GM19324 (cell line): ENCODE data around the gene PGM1.

Experiments used
- ATAC-seq: cut with Tn5 transposase; IDR thresholded peaks from one replicate; pipeline ENCODE4 v1.9.1; 2021; ENCODE audit warnings: mild to moderate bottlenecking, moderate library complexity; ENCODE audit not compliant: unreplicated experiment, low FRiP score

Gene PGM1

DNA sequence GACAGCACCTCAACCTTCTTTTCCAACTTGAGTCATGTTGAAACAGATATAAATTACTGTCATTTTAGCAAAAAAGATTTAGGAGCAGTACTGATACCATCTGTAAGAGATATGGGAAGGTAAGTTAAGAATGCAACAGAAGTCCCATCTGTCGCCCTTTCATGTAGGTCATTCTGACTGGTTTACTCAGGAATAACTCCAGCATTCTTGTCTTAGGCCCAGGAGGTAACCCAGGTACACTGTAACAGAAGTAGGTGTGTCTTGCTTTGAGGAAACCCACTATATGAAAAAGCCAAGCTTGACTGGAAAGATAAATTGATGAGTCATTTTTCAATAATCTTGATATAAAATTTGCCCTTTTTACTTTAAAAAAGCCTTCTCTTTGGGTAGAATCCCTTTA, 35.4 kb downstream of the PGM1 start:
- no peak for ATAC-seq

DNA sequence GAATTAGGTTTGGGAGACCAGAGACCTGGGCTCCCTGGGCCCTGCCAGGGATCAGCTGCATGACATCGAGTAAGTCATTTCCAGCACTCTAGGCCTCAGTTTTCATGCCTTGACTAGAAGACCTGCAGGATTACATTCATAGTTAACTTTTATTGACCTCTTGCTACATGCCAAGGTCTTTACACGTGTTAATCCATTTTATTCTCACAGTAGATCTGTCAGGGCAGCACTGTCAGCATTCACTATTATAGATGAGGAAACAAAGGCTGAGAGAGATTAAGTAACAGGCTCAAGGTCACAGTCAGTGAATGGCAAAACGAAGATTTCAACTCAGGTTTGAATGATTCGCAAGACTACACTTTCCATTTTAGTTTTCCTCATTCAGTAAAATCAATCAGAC, 37.0 kb downstream of the PGM1 start:
- ATAC-seq: no peak

DNA sequence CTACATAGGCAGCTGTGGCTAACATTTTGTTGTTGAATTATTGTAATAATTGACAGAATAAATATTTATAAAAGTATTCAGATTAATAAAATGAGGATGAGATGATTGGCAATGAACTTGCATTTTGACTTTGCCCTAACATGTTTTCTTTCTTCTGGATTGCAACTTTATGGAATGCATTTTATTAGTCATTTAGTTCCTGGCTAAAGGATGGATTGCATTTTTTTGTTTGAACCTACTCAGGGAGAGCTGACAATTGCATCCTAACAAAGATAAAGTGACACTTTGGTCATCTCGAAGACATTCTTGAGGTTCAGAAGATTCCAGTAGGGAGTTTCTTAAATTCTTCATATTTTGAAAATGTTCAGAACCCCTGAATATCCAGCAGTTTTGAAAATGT, 37.5 kb downstream of the PGM1 start:
- ATAC-seq: no peak

DNA sequence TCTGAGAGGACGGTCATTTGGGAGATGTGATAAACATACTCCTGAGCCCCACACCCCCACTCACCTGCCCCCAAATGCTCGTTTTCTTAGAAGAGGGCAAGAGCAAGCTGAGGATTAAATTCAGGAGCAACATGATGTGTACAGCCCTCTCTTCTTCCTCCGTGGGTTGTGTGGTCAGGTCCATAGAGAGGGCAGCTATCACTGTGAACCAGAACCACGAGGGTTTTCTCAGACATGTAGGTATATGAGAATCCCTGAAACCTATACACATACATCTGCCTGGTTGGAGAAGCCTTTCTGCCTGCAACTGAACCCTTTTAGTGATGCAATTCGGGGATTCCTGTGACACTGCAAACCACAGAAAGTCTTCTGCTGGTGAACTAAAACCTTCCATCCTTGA, 38.9 kb downstream of the PGM1 start:
- ATAC-seq: no peak

DNA sequence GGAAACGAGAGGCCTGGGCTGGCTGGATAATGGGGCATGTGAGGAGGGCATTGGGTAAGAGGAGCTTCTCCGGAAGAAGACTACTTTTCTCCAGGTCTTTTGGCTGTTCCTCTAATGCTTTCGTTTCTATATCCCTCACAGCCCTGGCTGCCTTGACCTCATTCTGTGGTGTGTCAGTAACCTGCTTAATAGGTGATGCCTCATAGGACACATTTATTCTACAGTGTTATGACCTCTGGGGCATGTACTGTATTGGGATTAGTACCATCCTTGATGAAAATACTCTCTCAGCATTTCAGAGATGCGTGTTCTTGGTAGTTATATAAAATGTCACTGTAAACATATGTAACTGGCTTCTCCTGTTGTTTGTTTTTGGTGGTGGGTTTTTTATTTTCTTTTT, 40.1 kb downstream of the PGM1 start:
- no peak for ATAC-seq

DNA sequence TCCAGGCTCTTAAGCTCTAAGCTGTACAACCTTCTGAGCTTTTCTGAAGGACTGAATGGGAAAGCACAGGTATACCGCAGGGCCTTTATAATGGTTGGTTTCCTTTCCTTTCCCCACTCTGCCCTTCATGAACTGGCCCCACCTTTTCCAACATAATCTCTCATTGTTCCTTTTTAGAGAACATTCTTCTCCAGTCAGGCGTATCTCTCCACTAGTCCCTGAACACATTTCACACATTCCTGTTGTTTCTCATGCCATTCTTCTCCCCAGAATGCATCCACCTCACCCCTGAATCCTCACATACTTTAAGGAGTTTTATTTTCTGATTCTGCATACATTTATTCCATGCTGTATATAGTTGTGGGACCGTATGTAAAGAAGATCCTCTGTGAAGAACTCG, 41.3 kb downstream of the PGM1 start:
- ATAC-seq: no peak

DNA sequence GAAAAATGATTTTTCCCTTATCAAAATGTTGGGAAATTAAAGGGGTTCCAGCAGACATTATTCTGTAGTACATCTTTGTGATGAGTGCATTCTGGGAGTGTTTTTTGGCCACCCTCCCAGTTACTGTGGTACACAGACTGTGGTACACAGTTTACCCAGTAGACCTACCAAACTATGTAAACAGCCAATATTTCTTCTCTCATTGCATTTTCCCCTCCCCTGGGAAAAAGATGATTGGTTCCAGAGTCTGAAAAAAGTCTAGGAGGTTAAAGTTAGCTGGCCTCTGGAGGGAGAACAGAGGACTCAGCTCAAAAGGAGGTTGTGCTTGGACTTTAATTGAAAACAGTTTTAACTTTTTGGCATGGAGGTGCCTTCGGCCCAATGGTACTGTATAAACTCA, 42.5 kb downstream of the PGM1 start:
- no peak for ATAC-seq

DNA sequence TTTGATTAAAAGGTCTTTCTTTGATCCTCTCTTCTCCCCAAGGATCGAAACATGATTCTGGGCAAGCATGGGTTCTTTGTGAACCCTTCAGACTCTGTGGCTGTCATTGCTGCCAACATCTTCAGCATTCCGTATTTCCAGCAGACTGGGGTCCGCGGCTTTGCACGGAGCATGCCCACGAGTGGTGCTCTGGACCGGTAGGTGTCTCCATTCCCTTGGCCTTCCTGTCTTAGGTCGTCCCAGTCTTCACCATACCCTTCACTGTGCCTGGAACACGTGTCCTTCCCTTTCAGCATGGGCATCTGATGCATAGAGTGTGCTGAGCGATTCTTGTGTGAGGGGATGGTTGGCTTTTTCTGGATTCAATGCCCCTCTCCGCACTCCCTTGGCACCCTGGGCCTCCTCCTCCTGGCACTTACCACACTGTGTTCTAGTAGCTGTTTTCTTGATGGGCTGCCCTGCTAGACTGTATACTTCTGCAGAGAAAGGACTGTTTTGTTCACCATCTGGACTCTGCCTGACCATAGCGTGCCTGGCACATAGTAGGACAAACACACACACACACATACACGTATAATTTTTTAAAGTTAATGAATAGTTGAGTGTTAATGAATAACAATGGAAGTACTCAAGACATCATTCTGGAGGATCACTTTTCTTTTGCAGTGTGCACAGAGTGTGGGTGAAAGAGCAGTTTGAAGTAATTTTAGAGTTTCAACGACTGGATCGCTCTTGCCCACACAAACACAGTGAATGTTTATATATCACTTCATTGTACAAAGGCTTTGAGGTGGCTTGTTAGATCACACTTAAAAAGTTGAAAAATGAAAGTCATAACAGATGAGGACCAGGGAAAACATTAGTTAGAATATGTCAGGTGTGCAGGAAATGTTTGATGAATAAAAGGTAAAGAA, 43.2 kb downstream of the PGM1 start:
- ATAC-seq: no peak

DNA sequence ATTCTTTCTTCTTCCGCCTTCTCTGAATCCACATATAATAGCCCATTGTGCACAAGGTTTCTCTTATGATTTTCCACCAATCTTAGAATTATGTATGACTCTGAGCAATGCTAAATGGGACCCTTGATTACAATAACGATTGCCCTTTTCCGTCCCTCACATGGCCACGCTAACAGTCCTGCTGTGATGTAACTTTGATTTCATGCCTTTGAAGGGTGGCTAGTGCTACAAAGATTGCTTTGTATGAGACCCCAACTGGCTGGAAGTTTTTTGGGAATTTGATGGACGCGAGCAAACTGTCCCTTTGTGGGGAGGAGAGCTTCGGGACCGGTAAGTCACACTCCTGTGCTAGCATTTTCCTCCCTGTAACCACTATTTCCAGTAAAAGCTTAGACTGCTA, 45.3 kb downstream of the PGM1 start:
- ATAC-seq: no peak

DNA sequence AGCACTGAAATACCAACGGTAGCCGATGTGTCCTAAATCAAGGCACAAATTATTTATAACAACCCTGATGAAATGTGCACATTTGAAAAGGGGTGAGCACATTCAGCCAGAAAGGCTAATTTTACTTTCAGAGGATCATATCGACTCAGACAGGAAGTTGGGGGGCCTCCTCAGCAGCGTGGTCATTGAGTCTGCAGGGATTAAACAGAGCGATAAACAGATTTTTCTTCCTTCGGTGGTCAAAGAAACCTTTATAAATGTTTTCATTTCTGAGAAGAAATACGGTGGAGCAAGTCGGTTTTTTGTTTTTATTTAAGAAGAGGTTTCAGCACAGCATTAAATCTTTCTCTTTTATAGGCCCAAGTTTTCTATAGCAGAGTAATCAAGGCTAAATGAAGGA, 45.7 kb downstream of the PGM1 start:
- no peak for ATAC-seq

DNA sequence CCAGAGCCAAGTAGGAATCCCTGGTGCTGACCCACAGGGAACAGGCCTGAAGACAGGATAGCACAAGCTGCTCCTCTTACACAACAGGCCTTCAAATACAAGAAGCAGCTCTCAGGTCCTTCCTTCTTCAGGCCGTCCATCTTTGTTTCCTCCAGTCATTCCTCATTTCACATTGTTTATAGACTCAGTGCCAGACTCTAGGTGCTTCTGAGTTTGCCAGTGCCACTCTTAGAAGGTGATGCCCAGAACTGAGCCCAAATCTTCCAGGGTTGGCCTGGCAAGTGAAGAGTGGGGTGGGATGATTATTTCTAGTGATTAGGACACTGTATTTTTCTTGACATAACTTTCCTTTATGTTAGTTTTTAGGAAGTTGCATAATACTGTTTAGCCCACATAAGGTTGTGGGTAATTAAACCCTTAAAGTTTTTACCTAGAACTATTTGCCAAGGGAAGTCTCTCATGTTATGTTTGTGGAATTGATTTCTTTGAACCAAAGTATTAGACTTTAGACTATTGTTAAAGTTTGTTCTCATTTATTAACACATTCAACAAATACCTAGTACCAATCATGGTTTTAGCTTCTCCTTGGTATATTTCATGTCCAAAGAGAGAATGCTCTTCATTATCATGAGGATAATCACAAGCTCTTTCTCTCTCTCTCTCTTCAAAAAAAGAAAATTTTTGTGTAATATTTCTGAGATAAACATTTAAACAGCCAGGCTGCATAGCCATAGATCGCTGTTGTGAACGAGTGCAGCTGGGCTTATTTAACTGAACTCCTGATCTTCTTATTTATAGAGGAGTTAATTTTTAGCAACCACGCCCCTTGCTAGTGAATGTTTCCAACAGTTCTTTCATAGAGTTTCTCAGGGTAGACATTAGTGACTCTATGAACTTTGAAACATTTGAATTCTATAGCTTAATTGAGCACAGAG, 47.7 kb downstream of the PGM1 start:
- no peak for ATAC-seq

DNA sequence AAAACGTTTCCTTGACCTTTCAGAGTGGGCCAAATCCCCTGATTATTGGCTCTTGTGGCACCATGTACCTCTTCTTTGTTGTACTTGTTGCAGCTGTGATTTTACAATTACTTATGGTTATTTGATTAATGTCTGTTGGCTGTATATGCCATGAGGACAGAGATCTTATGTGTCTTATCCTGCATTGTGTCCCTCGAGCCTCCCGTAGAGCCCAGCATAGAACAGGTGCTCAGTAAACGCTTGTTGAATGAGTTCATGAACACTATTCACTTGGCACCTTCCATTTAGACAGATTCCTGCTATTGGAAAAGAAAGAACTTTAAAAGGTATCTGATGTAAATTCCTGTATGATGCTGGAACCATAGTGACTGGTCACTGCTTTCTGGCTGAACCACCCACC, 48.4 kb downstream of the PGM1 start:
- no peak for ATAC-seq

DNA sequence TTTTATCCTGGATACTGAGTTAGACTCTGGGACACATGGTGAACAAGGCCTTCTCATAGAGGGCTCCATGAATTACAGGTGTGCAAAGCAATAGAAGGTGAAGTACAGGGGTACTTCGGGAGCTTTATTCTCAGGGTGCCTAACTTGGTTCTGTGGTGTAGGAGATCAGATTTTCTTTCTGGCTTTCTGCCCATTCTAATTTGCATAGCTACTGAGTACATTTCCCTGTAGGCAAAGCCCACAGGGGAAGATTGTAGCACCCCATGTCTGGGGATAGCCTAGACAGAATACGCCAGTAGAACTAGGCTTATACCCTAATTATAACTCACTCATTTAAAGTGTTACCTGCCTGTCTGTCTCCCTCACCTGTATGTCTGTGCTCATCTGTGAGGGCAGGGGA, 49.7 kb downstream of the PGM1 start:
- no peak for ATAC-seq

DNA sequence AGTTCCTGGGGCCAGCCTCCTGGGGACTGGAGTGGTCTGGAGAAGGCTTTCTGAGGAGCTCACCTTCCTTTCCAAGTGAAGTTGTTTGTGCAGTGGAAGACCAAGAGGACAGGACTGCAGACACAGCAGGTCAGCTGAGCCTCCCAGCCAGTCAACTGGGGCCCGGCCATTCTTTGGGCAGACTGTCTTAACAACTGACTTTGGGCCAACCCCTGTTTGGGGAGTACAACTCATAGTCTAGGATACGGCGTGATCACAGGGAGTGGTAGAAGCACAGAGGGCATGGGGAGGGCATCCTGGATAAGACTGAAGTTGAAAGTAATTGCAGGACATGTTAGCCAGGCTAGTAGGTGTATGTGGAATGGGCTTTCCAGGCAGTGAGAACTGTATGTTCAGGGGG, 50.3 kb downstream of the PGM1 start:
- no peak for ATAC-seq

DNA sequence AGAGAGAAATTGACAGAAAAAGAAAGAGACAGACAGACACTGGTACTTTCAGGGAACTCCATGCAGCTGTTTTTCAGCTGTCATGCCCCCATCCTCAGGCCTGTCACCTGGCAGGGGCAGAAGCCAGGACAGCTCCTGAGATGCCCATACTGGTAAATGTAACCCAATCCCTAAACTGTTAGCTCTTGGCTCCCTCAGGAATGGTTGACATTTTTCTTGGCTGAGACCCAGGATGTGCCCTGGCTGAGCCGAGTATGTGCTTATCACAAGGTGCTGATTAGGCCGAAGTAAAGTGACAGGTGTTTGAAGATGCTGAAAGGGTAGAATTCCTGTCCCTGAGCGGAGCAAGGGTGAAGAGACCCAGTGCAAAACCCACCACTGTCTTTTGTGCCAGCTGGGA, 50.7 kb downstream of the PGM1 start:
- no peak for ATAC-seq

DNA sequence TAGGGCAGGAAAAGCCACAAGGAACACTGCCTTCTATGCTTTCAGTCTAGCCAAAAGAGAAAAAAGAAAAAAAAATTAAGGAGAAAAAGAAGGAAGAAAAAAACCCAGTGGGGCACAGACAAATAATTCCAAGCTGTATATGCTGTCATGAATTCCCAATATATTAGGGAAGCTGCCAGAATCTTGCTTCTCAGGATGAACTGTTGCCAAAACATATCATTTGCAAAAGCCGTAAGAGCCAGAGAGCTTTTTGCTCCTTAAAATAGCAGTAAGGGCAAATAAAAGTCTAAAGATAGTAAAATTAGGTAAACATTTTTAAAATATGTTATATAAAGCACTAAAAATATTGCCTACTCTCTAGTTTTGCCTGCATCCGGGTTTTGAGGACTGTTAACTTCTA, 52.1 kb downstream of the PGM1 start:
- ATAC-seq: no peak

DNA sequence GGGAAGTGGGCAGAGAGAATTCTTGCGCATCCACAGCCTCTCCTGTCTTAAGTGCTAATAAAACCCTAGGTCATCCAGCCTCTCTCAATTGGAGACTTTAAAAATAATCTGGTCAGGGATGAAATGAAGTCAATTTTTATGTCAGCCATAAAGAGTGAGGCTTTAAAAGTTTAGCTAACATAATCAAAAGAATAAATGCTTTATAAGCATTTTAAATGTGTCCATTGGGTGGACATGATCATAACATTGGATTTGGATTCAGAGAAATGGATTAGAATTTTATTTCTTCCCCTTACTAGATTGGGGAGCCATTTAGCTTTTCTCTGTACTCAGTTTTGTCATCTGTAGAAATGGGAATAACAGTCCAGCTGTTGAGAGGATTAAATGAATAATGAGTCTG, 55.5 kb downstream of the PGM1 start:
- ATAC-seq: no peak

DNA sequence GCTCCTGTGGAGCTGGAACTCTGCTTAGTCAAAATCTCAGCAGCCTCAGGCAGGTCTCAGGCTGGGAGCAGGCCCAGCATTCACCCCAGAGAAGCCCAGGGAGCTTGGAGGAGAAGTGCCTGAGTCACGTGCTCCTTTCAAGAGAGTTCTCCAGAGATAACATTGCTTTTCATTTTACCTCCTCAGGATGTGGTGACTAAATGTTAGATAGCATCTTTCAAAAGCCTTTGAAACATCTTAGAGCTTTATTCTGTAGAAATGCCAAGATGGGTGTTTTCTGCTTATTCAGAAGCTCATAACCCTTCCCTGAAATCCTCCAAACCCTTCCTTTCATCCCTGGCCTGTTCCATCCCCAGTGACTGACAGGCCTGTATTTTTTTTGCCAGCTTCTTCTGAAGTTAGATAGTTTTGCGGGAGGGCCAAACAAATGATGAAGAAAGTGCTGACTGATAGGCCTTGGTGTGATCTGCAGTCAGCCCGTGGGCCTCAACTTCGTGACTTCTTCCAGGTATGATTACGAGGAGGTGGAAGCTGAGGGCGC, 58.0 kb downstream of the PGM1 start:
- ATAC-seq: no peak

DNA sequence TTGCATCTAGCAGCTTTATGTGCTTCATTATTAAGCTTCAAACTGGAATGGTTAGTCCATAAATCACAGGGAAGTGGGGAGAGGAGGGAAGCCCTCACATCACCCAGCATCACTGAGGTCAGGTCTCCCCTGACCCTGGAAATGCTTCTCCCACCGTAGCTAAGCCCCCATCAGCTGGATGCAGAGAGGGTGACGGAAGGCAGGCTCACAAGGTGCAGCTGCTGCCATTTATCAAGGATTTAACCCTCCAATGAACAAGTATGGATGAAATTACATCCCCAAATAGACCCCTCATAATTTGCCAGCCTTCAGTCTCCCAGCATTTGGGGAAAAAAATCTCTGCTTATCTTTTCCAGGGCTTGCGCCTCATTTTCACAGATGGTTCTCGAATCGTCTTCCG, 60.8 kb downstream of the PGM1 start:
- no peak for ATAC-seq

DNA sequence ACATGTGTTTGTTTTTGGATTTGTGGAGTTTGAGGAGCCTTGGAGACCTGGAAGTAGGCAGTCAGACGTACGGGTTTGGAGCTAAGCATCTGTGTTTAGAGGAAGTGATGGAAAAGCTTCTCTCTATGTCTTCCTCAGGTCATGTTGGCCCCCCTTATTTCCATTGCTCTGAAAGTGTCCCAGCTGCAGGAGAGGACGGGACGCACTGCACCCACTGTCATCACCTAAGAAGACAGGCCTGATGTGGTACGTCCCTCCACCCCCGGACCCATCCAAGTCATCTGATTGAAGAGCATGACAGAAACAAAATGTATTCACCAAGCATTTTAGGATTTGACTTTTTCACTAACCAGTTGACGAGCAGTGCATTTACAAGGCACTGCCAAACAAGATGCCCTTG, 66.2 kb downstream of the PGM1 start:
- no peak for ATAC-seq

DNA sequence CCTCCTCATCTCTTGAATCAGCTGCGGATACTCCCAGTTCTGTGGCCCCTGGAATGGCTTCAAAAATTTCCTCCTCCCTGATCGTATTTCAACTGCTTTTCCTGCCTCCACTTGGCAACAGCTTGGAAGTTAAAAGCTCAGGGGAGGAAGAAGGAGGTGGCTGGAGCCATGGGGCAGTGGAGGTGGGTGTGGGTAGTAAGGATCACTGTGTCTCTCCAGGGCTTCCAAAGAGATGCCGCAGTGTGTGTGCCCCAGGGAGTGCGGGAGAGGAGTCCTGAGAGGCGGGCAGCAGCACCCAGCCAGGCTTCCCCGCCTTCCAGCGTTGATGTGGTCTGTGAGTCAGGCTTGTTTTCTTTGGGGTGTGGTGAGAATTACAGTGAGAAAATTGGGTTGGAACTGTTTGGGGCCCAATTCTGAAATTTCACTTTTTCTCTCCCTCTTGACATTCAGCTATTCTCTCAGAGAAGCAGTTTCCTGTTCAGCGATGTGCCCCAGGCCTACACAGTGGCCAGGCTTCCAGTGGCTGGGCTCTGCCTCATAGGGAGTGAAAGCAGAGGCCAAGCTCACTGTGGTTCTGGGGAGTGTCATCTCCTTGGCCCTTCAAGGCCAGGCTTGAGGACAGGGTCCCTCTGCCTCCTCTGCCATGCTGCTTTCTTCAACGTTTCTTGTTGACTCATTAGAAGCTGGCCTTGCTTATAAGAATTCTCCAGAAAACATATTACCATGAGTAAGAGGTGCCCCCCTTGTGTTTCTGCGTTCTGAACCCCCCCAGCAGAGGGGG, 69.0 kb downstream of the PGM1 start:
- ATAC-seq: no peak
